ENCODE results near the gene FZR1.

DNA sequence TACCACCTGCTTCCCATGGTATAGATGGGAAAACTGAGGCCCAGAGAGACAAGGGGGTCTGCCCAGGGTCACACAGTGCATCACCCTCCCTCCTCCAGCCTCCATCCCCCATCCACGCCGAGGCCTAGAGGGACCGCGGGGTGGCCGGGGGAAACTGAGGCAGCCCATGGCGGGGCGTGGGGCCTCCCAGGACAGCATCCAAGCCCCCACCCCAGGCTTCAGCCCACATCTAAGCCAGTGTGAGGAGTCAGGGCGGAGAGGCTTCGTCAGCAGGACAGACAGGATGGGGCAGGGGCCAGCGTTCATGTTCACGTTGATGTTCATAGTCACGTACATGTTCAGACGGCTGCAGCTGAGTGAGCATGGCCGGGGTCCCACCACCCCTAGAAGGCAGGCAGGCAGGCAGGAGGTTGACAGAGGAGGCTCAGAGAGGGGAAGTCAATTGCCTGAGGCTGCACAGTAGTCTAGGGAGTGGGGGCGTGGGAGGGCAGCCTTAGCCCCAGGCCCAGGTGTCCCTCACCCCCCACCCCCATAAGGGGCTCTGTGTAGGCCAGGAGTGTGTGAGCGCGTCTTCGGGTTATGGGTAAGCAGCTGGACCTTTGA, 49.1 kb upstream of the FZR1 start:
- no peak for TF ChIP-seq CTCF (IDR thresholded peaks at IDR 0.05)
- no peak for TF ChIP-seq POLR2AphosphoS5 (IDR thresholded peaks at IDR 0.05)
- TF ChIP-seq POLR2A (IDR thresholded peaks at IDR 0.05) = no peak

All from prostate gland (tissue), 2 donors.